Ovary (tissue), 9 donors: ENCODE data around the gene ZBTB43. TPM values are rescaled to one million over a fixed set of nuclear protein-coding genes. Genes with fewer than 3 reads are reported as not detected.

Experiments used
- DNase-seq, 5 donors: peaks; one replicate each; pipeline ENCODE4 v3.0.0-alpha.2; 2019 to 2020
- H3K27ac ChIP-seq, 2 donors: fragments of 200-600 bp; one replicate each; pipeline versions ENCODE4 v1.5.1 to v1.8.0; 2019 to 2022
- H3K27me3 ChIP-seq: fragments of 200-600 bp; one replicate; pipeline ENCODE4 v1.8.0; 2022
- H3K36me3 ChIP-seq: fragments of 200-600 bp; sonication (generic); one replicate; pipeline ENCODE4 v1.5.1; 2019
- H3K4me1 ChIP-seq: one replicate; pipeline ENCODE4 v1.8.1; 2013; ENCODE audit warnings: mild to moderate bottlenecking, moderate library complexity; ENCODE audit not compliant: insufficient read depth
- H3K4me3 ChIP-seq: fragments of 200-600 bp; sonication (generic); one replicate; pipeline ENCODE4 v1.5.1; 2017
- H3K9me3 ChIP-seq, 2 donors: fragments of 200-600 bp in 1 of 2; sonication (generic) in 1 of 2; one replicate each; pipeline versions ENCODE4 v1.5.1 to v1.8.1; 2013 to 2019; ENCODE audit warnings: mild to moderate bottlenecking in 1 of 2, moderate library complexity in 1 of 2
- EP300 ChIP-seq: sonication (generic); formaldehyde crosslinking; IDR thresholded peaks from one replicate; pipeline ENCODE4 v1.6.1; 2017; ENCODE audit warnings: antibody characterized with exemption
- POLR2A ChIP-seq: fragments of 450-650 bp; IDR thresholded peaks from one replicate; pipeline ENCODE4 v1.6.1; 2017; ENCODE audit warnings: antibody characterized with exemption, mild to moderate bottlenecking, moderate library complexity
- WGBS, 3 donors: extraction: QIAGEN DNeasy Blood & Tissue Kit in 1 of 3; methylation state at CpG; one replicate each; pipeline versions ENCODE4 v1.1.5 to v1.1.7; 2013 to 2017; 5-methylcytosine and 5-hydroxymethylcytosine counted together
- intact Hi-C, 4 donors: fragments of 100-400 bp; cut with DNase I; formaldehyde crosslinking; loops; one replicate each; pipeline versions ENCODE4 v1.11.0 to v1.15.1; 2022 to 2023
- polyA plus RNA-seq, 2 donors: library from polyadenylated mRNA; stranded (reverse); fragments of 200-250 nt in 1 of 2; fragments of 350-450 nt in 1 of 2; fragmentation: Illumina TruSeq in 1 of 2; extraction: RNeasy Lipid Tissue Mini Kit (QIAGEN cat#74804) in 1 of 2; gene quantifications; one replicate each; pipeline ENCODE4 v1.2.3, GENCODE V29; 2013 to 2014
- total RNA-seq, 7 donors: library from RNA; depleted of rRNA in 2 of 7; stranded (reverse); fragments of >200 nt in 2 of 7; fragmentation: NEBNext Ultra II Directional in 3 of 7; extraction: Animal tissue kit (Norgen Biotek cat#: 25700) in 3 of 7; gene quantifications; one replicate each; pipeline versions ENCODE4 v1.1.0 to v1.2.4, GENCODE V29; 2016 to 2023
- TF ChIP-seq, protein P1 (sequence below), 3 donors: fragments of 450-650 bp in 2 of 3; fragments of 200-600 bp in 1 of 3; IDR thresholded peaks; one replicate each; pipeline versions ENCODE4 v1.5.1 to v1.8.0; 2016 to 2022; ENCODE audit warnings: antibody characterized with exemption in 3 of 3, mild to moderate bottlenecking in 1 of 3
- donor health status: DM: no; HTN: no; CAD: no; lungs with moderate emphysema.
- donor health status: DM: no; HTN: no; CAD: no.
- donor health status: Bipolar disorder and iron deficiency.
- donor health status: DM: yes; HTN: yes; CAD: no.
- donor health status: DM: no; HTN: no; CAD: no.
- donor health status: DM: yes; HTN: yes; CAD: no.

ZBTB43 gene
- total and polyA plus RNA-seq, 9 donors = 5.0 to 33.3 (median 14.8) TPM

DNA sequence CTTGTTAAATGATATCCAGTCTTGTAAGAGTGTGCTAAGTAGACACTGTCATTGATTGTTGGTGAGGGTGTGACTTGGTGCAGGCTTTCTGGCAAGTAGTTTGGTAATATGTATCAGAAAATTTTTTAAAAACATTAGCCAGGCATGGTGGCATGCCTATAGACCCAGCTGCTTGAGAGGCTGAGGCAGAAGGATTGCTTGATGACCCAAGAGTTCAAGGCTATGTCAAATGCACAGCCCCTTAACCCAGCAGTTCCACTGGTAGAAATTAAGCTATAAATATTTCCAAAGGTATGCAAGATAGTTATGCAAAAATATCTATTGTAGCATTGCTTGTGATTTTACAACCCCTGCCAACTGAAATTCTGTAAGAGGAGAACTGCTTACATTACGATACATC is 24.2 kb downstream of the ZBTB43 start:
- no peaks in the 10 kb centered on the region for H3K36me3 ChIP-seq
- TF ChIP-seq, protein P1, sequence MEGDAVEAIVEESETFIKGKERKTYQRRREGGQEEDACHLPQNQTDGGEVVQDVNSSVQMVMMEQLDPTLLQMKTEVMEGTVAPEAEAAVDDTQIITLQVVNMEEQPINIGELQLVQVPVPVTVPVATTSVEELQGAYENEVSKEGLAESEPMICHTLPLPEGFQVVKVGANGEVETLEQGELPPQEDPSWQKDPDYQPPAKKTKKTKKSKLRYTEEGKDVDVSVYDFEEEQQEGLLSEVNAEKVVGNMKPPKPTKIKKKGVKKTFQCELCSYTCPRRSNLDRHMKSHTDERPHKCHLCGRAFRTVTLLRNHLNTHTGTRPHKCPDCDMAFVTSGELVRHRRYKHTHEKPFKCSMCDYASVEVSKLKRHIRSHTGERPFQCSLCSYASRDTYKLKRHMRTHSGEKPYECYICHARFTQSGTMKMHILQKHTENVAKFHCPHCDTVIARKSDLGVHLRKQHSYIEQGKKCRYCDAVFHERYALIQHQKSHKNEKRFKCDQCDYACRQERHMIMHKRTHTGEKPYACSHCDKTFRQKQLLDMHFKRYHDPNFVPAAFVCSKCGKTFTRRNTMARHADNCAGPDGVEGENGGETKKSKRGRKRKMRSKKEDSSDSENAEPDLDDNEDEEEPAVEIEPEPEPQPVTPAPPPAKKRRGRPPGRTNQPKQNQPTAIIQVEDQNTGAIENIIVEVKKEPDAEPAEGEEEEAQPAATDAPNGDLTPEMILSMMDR (IDR thresholded peaks at IDR 0.05) = no peak
- TF ChIP-seq EP300 = no peak
- TF ChIP-seq POLR2A = no peak
- WGBS, 3 donors = 93 to 97% (median 93%) methylated on average over 1 of the region's 1 CpG
- no peak overlapping the region for H3K27ac ChIP-seq
- H3K4me3 ChIP-seq = no peak overlapping the region
- no peak for DNase-seq
- intact Hi-C loops = no loop called here
- no peaks in the 10 kb centered on the region for H3K27me3 ChIP-seq
- no peaks in the 10 kb centered on the region for H3K9me3 ChIP-seq
- no peaks in the 10 kb centered on the region for H3K4me1 ChIP-seq

DNA sequence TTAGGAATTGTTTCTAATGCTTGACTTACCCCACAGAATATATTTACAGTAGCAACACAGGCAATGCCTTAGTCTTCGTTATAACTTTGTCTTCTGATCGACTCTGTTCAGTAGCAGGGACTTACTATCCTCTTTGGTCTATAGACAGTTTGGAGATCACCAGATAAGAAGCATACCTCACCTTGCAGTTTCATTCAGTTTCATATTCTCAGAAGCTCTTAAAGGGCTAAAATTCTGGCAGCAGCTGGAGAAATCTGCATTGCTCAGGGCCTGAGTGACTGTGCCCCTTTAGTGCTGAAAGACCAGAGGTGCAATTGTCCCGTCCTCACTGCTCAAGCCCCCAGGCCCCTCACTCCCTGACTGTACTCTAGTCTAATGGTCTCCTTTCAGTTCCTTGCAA is 26.0 kb downstream of the ZBTB43 start:
- H3K27me3 ChIP-seq = no peaks in the 10 kb centered on the region
- no peaks in the 10 kb centered on the region for H3K4me1 ChIP-seq
- DNase-seq = no peak
- intact Hi-C loops = no loop called here
- H3K9me3 ChIP-seq = no peaks in the 10 kb centered on the region
- 91 to 95% (median 94%) methylated on average over 3 of the region's 3 CpGs for WGBS, 3 donors
- H3K36me3 ChIP-seq = no peaks in the 10 kb centered on the region
- H3K4me3 ChIP-seq = no peak overlapping the region
- H3K27ac ChIP-seq = no peak overlapping the region
- TF ChIP-seq, protein P1 (IDR thresholded peaks at IDR 0.05) = no peak
- TF ChIP-seq POLR2A (no peak), EP300 (no peak)

DNA sequence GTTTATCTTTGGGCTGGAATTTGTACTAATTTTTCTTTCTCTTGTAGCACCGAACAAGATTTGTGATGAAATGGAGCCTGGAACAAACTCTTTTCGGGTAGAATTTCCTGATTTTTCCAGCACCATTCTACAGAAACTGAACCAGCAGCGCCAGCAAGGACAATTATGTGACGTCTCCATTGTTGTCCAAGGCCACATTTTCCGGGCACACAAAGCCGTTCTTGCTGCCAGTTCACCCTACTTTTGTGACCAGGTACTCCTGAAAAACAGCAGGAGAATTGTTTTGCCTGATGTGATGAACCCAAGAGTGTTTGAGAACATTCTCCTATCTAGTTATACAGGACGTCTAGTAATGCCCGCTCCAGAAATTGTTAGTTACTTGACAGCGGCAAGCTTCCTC is 27.6 kb downstream of the ZBTB43 start:
- Histone ChIP-seq H3K4me1 (no peaks in the 10 kb centered on the region), H3K27ac (no peak overlapping the region), H3K4me3 (no peak overlapping the region), H3K27me3 (no peaks in the 10 kb centered on the region), H3K9me3 (no peaks in the 10 kb centered on the region), H3K36me3 (no peaks in the 10 kb centered on the region)
- DNase-seq = no peak
- TF ChIP-seq EP300 = no peak
- no peak for TF ChIP-seq POLR2A
- TF ChIP-seq, protein P1 (IDR thresholded peaks at IDR 0.05) = no peak
- 89 to 97% (median 93%) methylated on average over 9 of the region's 9 CpGs for WGBS, 3 donors
- intact Hi-C loops = no loop called here

DNA sequence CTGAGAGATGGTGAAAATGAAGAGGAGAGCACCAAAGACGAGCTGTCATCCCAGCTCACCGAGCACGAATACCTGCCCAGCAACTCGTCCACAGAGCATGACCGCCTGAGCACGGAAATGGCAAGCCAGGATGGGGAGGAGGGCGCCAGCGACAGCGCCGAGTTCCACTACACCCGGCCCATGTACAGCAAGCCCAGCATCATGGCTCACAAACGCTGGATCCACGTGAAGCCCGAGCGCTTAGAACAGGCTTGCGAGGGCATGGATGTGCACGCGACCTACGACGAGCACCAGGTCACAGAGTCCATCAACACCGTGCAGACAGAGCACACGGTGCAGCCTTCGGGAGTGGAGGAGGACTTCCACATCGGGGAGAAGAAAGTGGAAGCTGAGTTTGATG is 28.2 kb downstream of the ZBTB43 start:
- intact Hi-C loops = no loop called here
- TF ChIP-seq, protein P1 (IDR thresholded peaks at IDR 0.05) = no peak
- no peak for TF ChIP-seq POLR2A
- no peak for TF ChIP-seq EP300
- H3K27me3 ChIP-seq = no peaks in the 10 kb centered on the region
- WGBS, 3 donors = 91 to 94% (median 93%) methylated on average over 24 of the region's 24 CpGs
- no peaks in the 10 kb centered on the region for H3K9me3 ChIP-seq
- H3K27ac ChIP-seq = no peak overlapping the region
- H3K36me3 ChIP-seq = no peaks in the 10 kb centered on the region
- H3K4me1 ChIP-seq = no peaks in the 10 kb centered on the region
- no peak overlapping the region for H3K4me3 ChIP-seq
- DNase-seq = no peak
